ENCODE data around the gene E2F7. TPM values are rescaled to one million over a fixed set of nuclear protein-coding genes. Genes with fewer than 3 reads are reported as not detected.

Gene E2F7
- total and polyA plus RNA-seq, 2 of the 8 experiments (the other 6 are each of a cell fraction or from before 2014, with no cell fraction given) = 8.8 to 18.5 TPM

GRCh38 chr12:77049767-77050353 lies 15.5 kb downstream of the E2F7 start (continued):
- TF ChIP-seq ATF2 (IDR thresholded peaks at IDR 0.05; ENCODE audit: low read length) (no peak), CTBP2 (IDR thresholded peaks at IDR 0.05; ENCODE audit: borderline replicate concordance, insufficient read depth, insufficient read length, low read length) (no peak), RNF2 (IDR thresholded peaks at IDR 0.05; ENCODE audit: borderline replicate concordance, low read depth, low read length, missing control alignments, poor library complexity, severe bottlenecking) (no peak)
- TF ChIP-seq, protein P1, sequence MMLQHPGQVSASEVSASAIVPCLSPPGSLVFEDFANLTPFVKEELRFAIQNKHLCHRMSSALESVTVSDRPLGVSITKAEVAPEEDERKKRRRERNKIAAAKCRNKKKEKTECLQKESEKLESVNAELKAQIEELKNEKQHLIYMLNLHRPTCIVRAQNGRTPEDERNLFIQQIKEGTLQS (IDR thresholded peaks at IDR 0.05; ENCODE audit: insufficient read depth, low read depth, low read length) = no peak

Data from H1 (cell line).